GM12865 (cell line): ENCODE results near the gene MMP13.
"Not testable (repeated sequence)": the region's sequence is repeated elsewhere in the genome, so short reads cannot be mapped to it uniquely, and the experiment has no call there.

Experiments
- DNase-seq: peaks from one replicate; pipeline ENCODE4 v3.0.0; 2010; ENCODE audit warnings: low read depth
- H3K4me3 ChIP-seq: 2 replicates; pipeline ENCODE4 v1.5.1; 2011; ENCODE audit warnings: mild to moderate bottlenecking, low read depth, low read length, control low read depth
- TF ChIP-seq, protein P1 (sequence below): IDR thresholded peaks from 2 replicates; pipeline ENCODE4 v1.5.1; 2011; ENCODE audit warnings: low read length, control low read depth, low read depth, inconsistent platforms; ENCODE audit not compliant: insufficient read depth; ENCODE audit errors: missing control alignments

MMP13 gene

GRCh38 chr11:102911758-102912481 is 43.6 kb downstream of the MMP13 start:
- no peak overlapping the region for H3K4me3 ChIP-seq
- DNase-seq: no peak
- TF ChIP-seq, protein P1, sequence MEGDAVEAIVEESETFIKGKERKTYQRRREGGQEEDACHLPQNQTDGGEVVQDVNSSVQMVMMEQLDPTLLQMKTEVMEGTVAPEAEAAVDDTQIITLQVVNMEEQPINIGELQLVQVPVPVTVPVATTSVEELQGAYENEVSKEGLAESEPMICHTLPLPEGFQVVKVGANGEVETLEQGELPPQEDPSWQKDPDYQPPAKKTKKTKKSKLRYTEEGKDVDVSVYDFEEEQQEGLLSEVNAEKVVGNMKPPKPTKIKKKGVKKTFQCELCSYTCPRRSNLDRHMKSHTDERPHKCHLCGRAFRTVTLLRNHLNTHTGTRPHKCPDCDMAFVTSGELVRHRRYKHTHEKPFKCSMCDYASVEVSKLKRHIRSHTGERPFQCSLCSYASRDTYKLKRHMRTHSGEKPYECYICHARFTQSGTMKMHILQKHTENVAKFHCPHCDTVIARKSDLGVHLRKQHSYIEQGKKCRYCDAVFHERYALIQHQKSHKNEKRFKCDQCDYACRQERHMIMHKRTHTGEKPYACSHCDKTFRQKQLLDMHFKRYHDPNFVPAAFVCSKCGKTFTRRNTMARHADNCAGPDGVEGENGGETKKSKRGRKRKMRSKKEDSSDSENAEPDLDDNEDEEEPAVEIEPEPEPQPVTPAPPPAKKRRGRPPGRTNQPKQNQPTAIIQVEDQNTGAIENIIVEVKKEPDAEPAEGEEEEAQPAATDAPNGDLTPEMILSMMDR: no peak

- not testable (repeated sequence) for DNase-seq, H3K4me3 ChIP-seq
Measured at GRCh38 chr11:102905848-102906247, 49.7 kb downstream of the MMP13 start.

- DNase-seq, H3K4me3 ChIP-seq: not testable (repeated sequence)
Measured at GRCh38 chr11:102903895-102904294, 51.6 kb downstream of the MMP13 start.

DNA sequence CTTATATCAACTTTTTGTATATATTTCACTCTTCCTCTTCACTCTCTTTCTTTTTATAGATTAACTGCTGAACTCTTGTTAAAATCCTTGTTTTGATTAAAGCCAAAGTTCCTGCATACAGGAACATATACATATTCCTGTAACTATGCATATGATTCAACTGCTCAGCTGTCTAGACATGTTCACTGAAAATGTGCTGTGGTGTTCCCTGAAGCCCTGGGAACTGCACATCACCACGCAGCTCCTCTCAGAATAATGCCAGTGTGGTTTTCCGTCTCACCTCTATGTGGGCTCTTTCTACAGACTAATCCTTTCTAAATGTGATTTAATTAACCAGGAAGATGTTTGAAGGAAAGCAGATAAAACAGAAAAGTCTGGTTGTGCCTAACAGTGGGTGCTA is 55.2 kb downstream of the MMP13 start:
- TF ChIP-seq, protein P1: no peak
- no peak for DNase-seq
- H3K4me3 ChIP-seq: no peak overlapping the region
